Endodermal cell (in vitro differentiated cells): ENCODE data around the gene PELI3. TPM values are rescaled to one million over a fixed set of nuclear protein-coding genes. Genes with fewer than 3 reads are reported as not detected.

Source experiments
- DNase-seq: peaks from one replicate; pipeline ENCODE4 v3.0.0-alpha.2; 2017
- H3K27ac ChIP-seq: 2 replicates; pipeline ENCODE4 v1.5.1; 2013; ENCODE audit warnings: mild to moderate bottlenecking, low read depth, low read length, moderate library complexity
- H3K27me3 ChIP-seq: 2 replicates; pipeline ENCODE4 v1.6.1; 2013; ENCODE audit warnings: mild to moderate bottlenecking, low read length, moderate library complexity; ENCODE audit not compliant: insufficient read depth, control insufficient read depth, poor library complexity, severe bottlenecking
- H3K36me3 ChIP-seq: 2 replicates; pipeline ENCODE4 v1.7.0; 2013; ENCODE audit warnings: mild to moderate bottlenecking, low read length, moderate library complexity; ENCODE audit not compliant: control insufficient read depth, insufficient read depth
- H3K4me1 ChIP-seq: one replicate; pipeline ENCODE4 v1.7.0; 2013; ENCODE audit warnings: low read length; ENCODE audit not compliant: control insufficient read depth, insufficient read depth
- H3K4me3 ChIP-seq: 2 replicates; pipeline ENCODE4 v1.5.1; 2013; ENCODE audit warnings: mild to moderate bottlenecking, low read length, moderate library complexity
- H3K9ac ChIP-seq: 2 replicates; pipeline ENCODE4 v1.6.1; 2013; ENCODE audit warnings: mild to moderate bottlenecking, low read length, moderate library complexity; ENCODE audit not compliant: poor library complexity, severe bottlenecking; ENCODE audit errors: extremely low read depth
- H3K9me3 ChIP-seq: 2 replicates; pipeline ENCODE4 v1.6.1; 2013; ENCODE audit warnings: mild to moderate bottlenecking, low read length, moderate library complexity; ENCODE audit not compliant: control insufficient read depth
- H3K27ac Mint-ChIP-seq: 2 replicates; pipeline ENCODE4 v1.8.0; 2020; ENCODE audit warnings: mixed read lengths
- H3K27me3 Mint-ChIP-seq: 2 replicates; pipeline ENCODE4 v1.8.0; 2021; ENCODE audit warnings: mild to moderate bottlenecking, mixed read lengths; ENCODE audit not compliant: insufficient read depth
- H3K36me3 Mint-ChIP-seq: 2 replicates; pipeline ENCODE4 v1.8.0; 2020; ENCODE audit warnings: low read depth, mixed read lengths
- H3K4me1 Mint-ChIP-seq: 2 replicates; pipeline ENCODE4 v1.8.0; 2020; ENCODE audit warnings: mixed read lengths
- H3K4me3 Mint-ChIP-seq: 2 replicates; pipeline ENCODE4 v1.8.0; 2020; ENCODE audit warnings: mild to moderate bottlenecking, moderate library complexity, mixed read lengths
- H3K9me3 Mint-ChIP-seq: 2 replicates; pipeline ENCODE4 v1.8.0; 2020; ENCODE audit warnings: mild to moderate bottlenecking, mixed read lengths
- CTCF ChIP-seq: fragments of 200-600 bp; sonication (generic); conservative IDR thresholded peaks from 2 replicates; pipeline ENCODE4 v1.5.0; 2021; ENCODE audit warnings: antibody characterized with exemption, mild to moderate bottlenecking
- WGBS, 2 experiments: methylation state at CpG; one replicate each; pipeline versions ENCODE4 v1.1.5 to v1.1.7; 2013; ENCODE audit warnings: missing lambda C conversion rate in 2 of 2, mixed read lengths in 1 of 2; ENCODE audit not compliant: insufficient coverage in 1 of 2, insufficient read length in 1 of 2; 5-methylcytosine and 5-hydroxymethylcytosine counted together
- total RNA-seq, 2 donors: library from RNA; stranded (reverse); fragmentation: NEBNext Ultra II Directional in 1 of 2; extraction: Animal tissue kit (Norgen Biotek cat#: 25700) in 1 of 2; gene quantifications; 2 replicates in 1 of 2; 3 replicates in 1 of 2; pipeline ENCODE4 v1.2.1, GENCODE V29; 2021

PELI3 gene
- total RNA-seq, 2 donors from 2014 or later = 9.0 to 12.4 TPM

GRCh38 chr11:66494458-66494857, 27.8 kb downstream of the PELI3 start:
- 94 to 96% methylated on average over 6 to 7 of the region's 7 CpGs for WGBS, 2 experiments
- Mint-ChIP-seq H3K27ac (no peak overlapping the region), H3K4me1 (peaks cover 3% of the 10 kb centered on the region), H3K36me3 (peaks cover 57% of the 10 kb centered on the region), H3K27me3 (no peaks in the 10 kb centered on the region), H3K9me3 (no peaks in the 10 kb centered on the region), H3K4me3 (no peak overlapping the region)
- no peaks in the 10 kb centered on the region for H3K27me3 ChIP-seq
- no peaks in the 10 kb centered on the region for H3K4me1 ChIP-seq
- H3K9ac ChIP-seq = no peak overlapping the region
- H3K27ac ChIP-seq = no peak overlapping the region
- no peak for DNase-seq
- no peaks in the 10 kb centered on the region for H3K9me3 ChIP-seq
- H3K4me3 ChIP-seq = no peak overlapping the region
- no peak for TF ChIP-seq CTCF
- H3K36me3 ChIP-seq = peaks cover 58% of the 10 kb centered on the region

GRCh38 chr11:66494935-66495334, 28.2 kb downstream of the PELI3 start:
- DNase-seq = peak; percentile 74
- H3K9me3 Mint-ChIP-seq = no peaks in the 10 kb centered on the region
- Histone ChIP-seq H3K36me3 (peaks cover 62% of the 10 kb centered on the region), H3K9me3 (no peaks in the 10 kb centered on the region), H3K9ac (no peak overlapping the region), H3K27ac (no peak overlapping the region), H3K4me1 (no peaks in the 10 kb centered on the region), H3K27me3 (no peaks in the 10 kb centered on the region), H3K4me3 (no peak overlapping the region)
- H3K36me3 Mint-ChIP-seq = peaks cover 55% of the 10 kb centered on the region
- no peak overlapping the region for H3K27ac Mint-ChIP-seq
- H3K4me1 Mint-ChIP-seq = peaks cover 3% of the 10 kb centered on the region
- 86 to 92% methylated on average over 11 to 14 of the region's 14 CpGs for WGBS, 2 experiments
- H3K27me3 Mint-ChIP-seq = no peaks in the 10 kb centered on the region
- H3K4me3 Mint-ChIP-seq = no peak overlapping the region
- no peak for TF ChIP-seq CTCF

- DNase-seq = peak; percentile 87
- H3K36me3 Mint-ChIP-seq = peaks cover 57% of the 10 kb centered on the region
- WGBS, 2 experiments = 88 to 97% methylated on average over 6 to 17 of the region's 17 CpGs
These were observed 28.7 kb downstream of the PELI3 start for GRCh38 chr11:66495401-66495854.

More at GRCh38 chr11:66495401-66495854, 28.7 kb downstream of the PELI3 start:
- Mint-ChIP-seq H3K4me1 (peaks cover 3% of the 10 kb centered on the region), H3K27ac (no peak overlapping the region), H3K27me3 (no peaks in the 10 kb centered on the region), H3K4me3 (no peak overlapping the region), H3K9me3 (no peaks in the 10 kb centered on the region)
- no peak overlapping the region for H3K4me3 ChIP-seq
- peak; percentile 73 for TF ChIP-seq CTCF
- H3K9me3 ChIP-seq = no peaks in the 10 kb centered on the region
- H3K27ac ChIP-seq = no peak overlapping the region
- H3K9ac ChIP-seq = no peak overlapping the region
- H3K27me3 ChIP-seq = no peaks in the 10 kb centered on the region
- H3K4me1 ChIP-seq = no peaks in the 10 kb centered on the region
- peaks cover 65% of the 10 kb centered on the region for H3K36me3 ChIP-seq
